SK-N-DZ (cell line): Measurements from ENCODE around the gene MECP2.

Experiments
- DNase-seq: peaks from one replicate; pipeline ENCODE4 v3.0.0-alpha.2; 2015; ENCODE audit warnings: low spot score

The MECP2 gene

DNA sequence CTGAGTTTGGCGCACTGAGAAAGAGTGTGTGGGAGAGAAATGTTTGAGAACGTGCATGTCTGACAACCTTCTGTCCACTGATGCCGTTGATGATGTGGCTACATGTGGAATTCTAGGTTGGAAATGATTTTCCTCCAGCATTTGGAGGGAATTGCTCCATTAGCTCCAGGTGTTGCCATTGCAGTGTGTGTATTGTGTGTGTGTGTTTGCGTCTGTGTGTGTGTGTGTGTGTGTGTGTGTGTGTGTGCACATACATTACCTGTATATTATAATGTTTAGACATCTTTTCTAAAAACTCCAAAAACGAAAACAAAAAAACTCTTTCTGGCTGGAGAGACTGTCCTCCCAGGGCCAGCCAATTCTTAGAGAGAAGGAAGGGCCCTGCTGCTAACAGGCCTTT, 18.2 kb upstream of the MECP2 start:
- no peak for DNase-seq

- no peak for DNase-seq
Measured at GRCh38 chrX:154115071-154115470, 17.6 kb upstream of the MECP2 start.

- no peak for DNase-seq
Measured at GRCh38 chrX:154114652-154115051, 17.1 kb upstream of the MECP2 start.

- no peak for DNase-seq
Measured at GRCh38 chrX:154113729-154114128, 16.2 kb upstream of the MECP2 start.

GRCh38 chrX:154098551-154098950, 1.0 kb upstream of the MECP2 start:
- DNase-seq = no peak

- peak; percentile 67 for DNase-seq
Measured at GRCh38 chrX:154097003-154097588, 421 bp downstream of the MECP2 start.

DNA sequence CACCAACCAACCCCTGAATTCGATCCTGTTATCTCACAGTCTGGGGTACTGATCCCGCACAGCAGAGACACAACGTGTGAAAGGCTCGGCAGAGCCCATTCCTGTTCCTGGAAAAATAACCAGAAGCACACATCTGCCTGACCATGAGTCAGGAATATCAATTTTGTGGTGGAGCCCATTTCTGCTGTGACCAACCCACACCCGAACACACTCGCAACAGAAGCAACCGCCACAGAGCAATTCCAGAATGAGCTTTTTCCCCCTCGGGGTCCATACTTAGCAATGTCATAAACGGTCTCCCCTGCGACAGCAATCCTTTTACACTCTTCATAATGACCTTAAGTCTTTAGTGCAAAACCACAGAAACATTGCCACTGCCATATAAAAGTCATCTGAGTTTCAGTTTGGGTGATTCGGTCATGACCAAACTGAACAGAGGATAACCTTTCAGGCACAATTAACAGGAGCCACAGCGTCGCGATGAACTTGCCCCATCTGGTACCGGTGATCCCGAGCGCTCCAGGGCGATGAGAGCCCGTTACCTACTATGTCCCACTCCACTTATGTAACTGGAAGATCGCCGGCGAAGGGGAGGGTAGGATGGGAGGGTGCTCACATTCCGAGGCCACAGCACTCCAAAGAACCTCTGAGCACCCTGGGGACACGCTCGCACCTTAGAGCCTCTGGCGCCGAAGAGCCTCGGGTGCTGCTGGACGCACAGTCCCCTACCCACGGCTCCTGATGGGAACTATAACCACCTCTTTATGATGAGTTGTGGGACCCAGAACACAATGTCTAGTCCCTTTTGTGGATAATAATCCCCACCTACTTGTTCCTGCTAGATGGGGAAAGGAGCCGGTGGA, 1.1 kb downstream of the MECP2 start:
- peak; percentile 12 for DNase-seq

DNA sequence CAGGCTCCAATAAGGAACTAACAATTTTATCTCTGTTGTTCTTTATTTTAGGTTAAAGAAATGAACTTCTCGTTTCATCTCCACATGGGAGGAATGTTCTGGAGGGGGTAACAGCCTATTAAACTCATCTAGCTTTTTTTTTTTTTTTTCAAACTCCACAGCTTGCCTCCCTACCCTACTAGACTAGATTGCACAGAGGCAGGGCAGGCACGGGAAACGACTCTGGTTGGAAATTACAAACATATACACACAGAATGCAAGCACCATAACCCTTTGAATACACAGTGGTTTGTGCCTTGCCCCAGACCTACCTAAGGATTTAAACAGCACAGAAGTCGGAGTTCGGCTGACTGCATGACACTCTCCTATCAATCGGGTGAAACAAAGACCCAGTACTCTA, 2.7 kb downstream of the MECP2 start:
- DNase-seq = no peak

- no peak for DNase-seq
Measured at GRCh38 chrX:154093965-154094364, 3.6 kb downstream of the MECP2 start.

GRCh38 chrX:154092371-154092770, 5.1 kb downstream of the MECP2 start:
- DNase-seq = no peak

GRCh38 chrX:154091678-154092077, 5.8 kb downstream of the MECP2 start:
- DNase-seq = no peak

- no peak for DNase-seq
Measured at GRCh38 chrX:154090731-154091130, 6.8 kb downstream of the MECP2 start.

GRCh38 chrX:154084449-154085300, 12.8 kb downstream of the MECP2 start:
- no peak for DNase-seq

DNA sequence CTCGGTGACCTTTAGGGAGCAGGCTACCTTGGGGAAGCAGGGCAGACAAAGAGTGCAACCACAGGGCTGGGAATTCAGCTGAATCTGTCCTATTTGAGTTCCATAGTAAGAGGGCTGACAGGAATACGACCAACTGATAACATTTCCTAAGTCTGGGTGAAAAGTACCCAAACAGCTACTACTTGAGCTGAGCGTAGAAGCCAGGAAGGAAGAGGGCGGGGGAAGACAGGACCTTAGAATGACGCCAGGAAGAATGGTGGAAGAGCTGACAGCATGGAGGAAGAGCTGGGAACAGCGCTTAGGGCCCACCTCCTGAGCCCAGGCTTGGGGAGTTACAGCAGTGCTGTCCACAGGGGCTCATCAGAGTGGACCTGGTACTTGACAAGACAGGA, 14.4 kb downstream of the MECP2 start:
- DNase-seq = no peak

GRCh38 chrX:154082396-154083125, 15.0 kb downstream of the MECP2 start:
- DNase-seq = no peak

DNA sequence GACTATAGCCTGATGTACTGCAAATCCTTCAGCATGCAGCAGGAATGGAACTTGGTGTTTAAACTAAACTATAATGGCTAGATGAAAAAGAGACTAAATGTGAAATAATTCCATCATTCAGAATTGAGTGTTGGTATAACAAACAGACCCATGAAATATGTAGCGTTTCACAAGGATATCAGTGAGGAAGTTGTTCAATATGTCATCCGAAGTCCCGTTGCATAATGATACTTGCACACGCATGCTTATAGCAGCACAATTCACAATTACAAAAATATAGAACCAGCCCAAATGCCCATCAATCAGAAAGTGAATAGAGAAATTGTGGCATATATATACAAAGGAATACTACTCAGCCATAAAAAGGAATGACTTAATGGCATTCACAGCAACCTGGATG, 20.4 kb downstream of the MECP2 start:
- no peak for DNase-seq

- no peak for DNase-seq
Measured at GRCh38 chrX:154074199-154074598, 23.3 kb downstream of the MECP2 start.

GRCh38 chrX:154072192-154072591, 25.3 kb downstream of the MECP2 start:
- no peak for DNase-seq

DNA sequence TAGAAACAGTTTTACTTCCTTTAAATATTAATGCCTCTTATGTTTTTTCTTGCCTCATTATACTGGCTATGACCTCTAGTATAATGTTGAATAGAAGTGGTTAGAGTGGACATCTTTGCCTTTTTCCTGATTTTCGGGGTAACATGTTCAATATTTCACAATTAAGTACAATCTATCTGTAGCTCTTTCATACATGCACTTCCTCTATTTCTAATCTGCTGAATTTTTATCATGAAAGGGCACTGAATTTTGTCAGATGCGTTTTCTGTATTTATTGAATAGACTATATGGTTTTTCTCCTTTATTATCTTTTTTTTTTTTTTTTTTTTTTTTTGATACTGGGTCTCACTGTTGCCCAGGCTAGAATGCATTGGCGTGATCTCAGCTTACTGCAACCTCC, 29.0 kb downstream of the MECP2 start:
- no peak for DNase-seq

GRCh38 chrX:154064637-154065435, 32.7 kb downstream of the MECP2 start:
- no peak for DNase-seq

DNA sequence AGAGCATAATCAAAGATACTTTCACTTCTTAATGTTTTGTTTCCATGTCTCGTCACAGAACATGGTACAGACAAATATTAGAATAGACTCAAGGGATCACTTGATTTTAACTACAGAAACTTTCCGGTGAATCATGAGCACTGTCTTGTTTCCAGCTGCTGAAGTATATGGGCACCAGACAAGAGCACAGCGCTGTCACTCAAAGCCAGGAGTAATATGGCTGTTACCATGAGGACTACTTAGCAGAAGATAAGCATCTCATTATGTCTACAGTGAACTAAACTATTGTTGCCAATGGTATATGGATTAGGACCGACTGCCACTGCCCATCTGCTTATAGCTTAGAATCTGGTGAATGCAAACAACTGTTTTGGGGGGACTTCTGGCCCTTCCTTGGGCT, 34.3 kb downstream of the MECP2 start:
- DNase-seq = peak; percentile 17
